Panc1 (cell line): ENCODE results near the gene BTBD18. TPM values are rescaled to one million over a fixed set of nuclear protein-coding genes. Genes with fewer than 3 reads are reported as not detected.
"Not testable (repeated sequence)": the region's sequence is repeated elsewhere in the genome, so short reads cannot be mapped to it uniquely, and the experiment has no call there.

Experiments used
- ATAC-seq: fragments of 200-7000 bp; cut with Tn5 transposase; 2 replicates; pipeline ENCODE4 v1.9.1; 2020; ENCODE audit warnings: mild to moderate bottlenecking, moderate library complexity
- BruUV-seq: library from RNA; stranded (reverse); fragments of 400-500 nt; replicated peaks from 2 replicates; lab custom pipeline; 2021; lab: Mats Ljungman, UMichigan
- CTCF ChIA-PET: fragments of 300-600 bp; sonication (Branson Sonifier 250); formaldehyde crosslinking; loops from one replicate; lab custom pipeline; 2022; ENCODE audit warnings: antibody characterized with exemption; lab: Charles Lee
- POLR2A ChIA-PET: fragments of 300-600 bp; sonication (Branson Sonifier 250); formaldehyde crosslinking; loops from one replicate; lab custom pipeline; 2022; ENCODE audit warnings: antibody characterized with exemption; lab: Charles Lee
- DNase-seq: peaks from one replicate; pipeline ENCODE4 v3.0.0-alpha.2; 2010; ENCODE audit warnings: low read depth, low spot score
- H3K27ac ChIP-seq: 2 replicates; pipeline ENCODE4 v1.5.1; 2011; ENCODE audit warnings: mild to moderate bottlenecking, low read length, inconsistent platforms
- H3K27me3 ChIP-seq: fragments of 200-500 bp; sonication (Bioruptor generic); 2 replicates; pipeline ENCODE4 v1.6.0; 2014; ENCODE audit warnings: low read length, inconsistent platforms; ENCODE audit not compliant: control insufficient read depth, insufficient read depth
- H3K36me3 ChIP-seq: fragments of 200-500 bp; sonication (Bioruptor generic); 2 replicates; pipeline ENCODE4 v1.5.1; 2014; ENCODE audit warnings: inconsistent platforms, mild to moderate bottlenecking, low read length, moderate library complexity; ENCODE audit not compliant: control insufficient read depth, insufficient read depth
- H3K4me1 ChIP-seq: 2 replicates; pipeline ENCODE4 v1.5.1; 2011; ENCODE audit warnings: inconsistent platforms, mild to moderate bottlenecking, low read length, moderate library complexity; ENCODE audit not compliant: control insufficient read depth, insufficient read depth
- H3K4me3 ChIP-seq, 2 experiments: 2 replicates each; pipeline ENCODE4 v1.5.1; 2011 to 2012; ENCODE audit warnings: low read depth in 2 of 2, low read length in 2 of 2, mild to moderate bottlenecking in 2 of 2, inconsistent platforms in 1 of 2, moderate library complexity in 1 of 2
- H3K9me3 ChIP-seq: fragments of 200-500 bp; sonication (Bioruptor generic); 2 replicates; pipeline ENCODE4 v1.5.1; 2014; ENCODE audit warnings: low read depth, mild to moderate bottlenecking, inconsistent platforms, low read length, moderate library complexity; ENCODE audit not compliant: control insufficient read depth, insufficient read depth
- CTCF ChIP-seq: fragments of 450-650 bp; IDR thresholded peaks from 2 replicates; pipeline ENCODE4 v1.5.1; 2017; ENCODE audit warnings: mild to moderate bottlenecking
- POLR2AphosphoS5 ChIP-seq: IDR thresholded peaks from 2 replicates; pipeline ENCODE4 v1.6.1; 2012; ENCODE audit warnings: mild to moderate bottlenecking, low read depth, low read length, moderate library complexity
- REST ChIP-seq, 2 experiments: IDR thresholded peaks; 2 replicates each; pipeline ENCODE4 v1.6.1; 2011 to 2012; ENCODE audit warnings: low read depth in 2 of 2, control low read depth in 1 of 2, low read length in 1 of 2, mild to moderate bottlenecking in 1 of 2, moderate library complexity in 1 of 2; ENCODE audit not compliant: insufficient read depth in 1 of 2
- SIN3A ChIP-seq: IDR thresholded peaks from 2 replicates; pipeline ENCODE4 v1.6.1; 2012; ENCODE audit warnings: low read depth, mild to moderate bottlenecking, low read length, moderate library complexity, borderline replicate concordance; ENCODE audit not compliant: insufficient read depth
- TCF7L2 ChIP-seq: IDR thresholded peaks from 2 replicates; pipeline ENCODE4 v1.6.1; 2011; ENCODE audit warnings: mild to moderate bottlenecking, low read depth, low read length, inconsistent platforms
- in situ Hi-C: cut with HindIII; loops from 2 replicates; pipeline ENCODE4 v1.10.0; 2016; ENCODE audit warnings: low sequenced_read_pairs, low pct_unique_long_range_greater_than_20kb
- intact Hi-C: fragments of 100-400 bp; cut with micrococcal nuclease; formaldehyde crosslinking; loops from one replicate; pipeline ENCODE4 v1.10.0; 2022; ENCODE audit not compliant: unreplicated experiment
- total RNA-seq: library from RNA; stranded (reverse); gene quantifications from one replicate; pipeline ENCODE4 v1.2.1, GENCODE V29; 2021; ENCODE audit not compliant: unreplicated experiment

The BTBD18 gene
- total RNA-seq, 1 experiment from 2014 or later = not detected

DNA sequence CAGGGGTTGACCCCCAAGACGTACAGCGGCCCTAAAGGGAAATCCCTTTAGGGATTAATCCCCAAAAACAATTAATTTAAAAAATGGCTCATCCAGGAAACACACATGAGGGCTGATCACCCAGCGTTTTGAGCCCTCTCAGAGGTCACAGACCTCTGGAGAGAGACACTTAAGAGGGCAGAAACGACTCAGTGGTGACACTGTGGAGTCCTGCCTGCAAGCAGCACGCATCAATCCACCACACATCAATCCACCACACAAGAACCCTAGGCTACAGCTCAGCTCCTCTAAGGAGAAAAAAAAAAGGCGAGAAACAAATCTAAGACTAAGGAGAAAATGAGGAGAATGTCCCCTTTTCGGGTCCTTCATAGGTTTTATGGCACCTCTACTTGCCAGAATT is 22.8 kb downstream of the BTBD18 start:
- POLR2A ChIA-PET = interaction anchor here (0.6 kb wide), 1 partner anchor 72 kb away, joined by 5 read pairs; no protein-coding TSS in a partner anchor
- Histone ChIP-seq H3K9me3 (no peaks in the 10 kb centered on the region), H3K27me3 (no peaks in the 10 kb centered on the region), H3K27ac (no peak overlapping the region), H3K4me1 (no peaks in the 10 kb centered on the region; the same call in 1 of the 2 replicates), H3K4me3 (no peak overlapping the region), H3K36me3 (peaks cover 2% of the 10 kb centered on the region; the same call in 1 of the 2 replicates)
- ATAC-seq (no peak), DNase-seq (no peak)
- in situ Hi-C loops = no loop called here
- TF ChIP-seq TCF7L2 (no peak), POLR2AphosphoS5 (no peak), SIN3A (no peak), REST (IDR thresholded peaks at IDR 0.05; ENCODE audit: insufficient read depth in 1 of 2, low read depth in 2 of 2, low read length in 1 of 2) (no peak), CTCF (no peak)
- BruUV-seq = no TSS peak
- intact Hi-C loops = no loop called here
- CTCF ChIA-PET = no interaction called here

GRCh38 chr11:57727185-57727584 is 24.4 kb downstream of the BTBD18 start:
- Histone ChIP-seq H3K36me3 (peaks cover under 1% of the 10 kb centered on the region; the same call in 1 of the 2 replicates), H3K9me3 (no peaks in the 10 kb centered on the region), H3K4me3 (no peak overlapping the region), H3K27me3 (no peaks in the 10 kb centered on the region), H3K27ac (no peak overlapping the region), H3K4me1 (no peaks in the 10 kb centered on the region)
- TF ChIP-seq REST (IDR thresholded peaks at IDR 0.05; ENCODE audit: insufficient read depth in 1 of 2, low read depth in 2 of 2, low read length in 1 of 2) (no peak), POLR2AphosphoS5 (no peak), TCF7L2 (no peak)
- ChIA-PET POLR2A (interaction anchor here (0.7 kb wide), 1 partner anchor 19 kb away, joined by 3 read pairs; no protein-coding TSS in a partner anchor), CTCF (interaction anchor here (0.6 kb wide), 1 partner anchor 559 kb away, joined by 3 read pairs; no protein-coding TSS in a partner anchor)
- in situ Hi-C loops = no loop called here
- DNase-seq (no peak), ATAC-seq (no peak)
- BruUV-seq = no TSS peak
- intact Hi-C loops = no loop called here

- H3K4me3 ChIP-seq, H3K4me1 ChIP-seq, intact Hi-C loops, BruUV-seq, H3K36me3 ChIP-seq, DNase-seq, in situ Hi-C loops, H3K27ac ChIP-seq, POLR2A ChIA-PET, H3K9me3 ChIP-seq, CTCF ChIA-PET, ATAC-seq, H3K27me3 ChIP-seq: not testable (repeated sequence)
These were observed 34.9 kb downstream of the BTBD18 start for GRCh38 chr11:57716726-57717125.
